ENCODE results near the gene ANK2. TPM values are rescaled to one million over a fixed set of nuclear protein-coding genes. Genes with fewer than 3 reads are reported as not detected.

ANK2 gene
- total and polyA plus RNA-seq, 2 experiments from 2014 or later, result 7.7 to 40.4 TPM

GRCh38 chr4:113404841-113405240, 355.4 kb downstream of the ANK2 start:
- no peak for TF ChIP-seq ZNF114 (CRISPR knock-in tag; IDR thresholded peaks at IDR 0.05)
- no peak for TF ChIP-seq POLR2AphosphoS5 (IDR thresholded peaks at IDR 0.05; ENCODE audit: low read depth)
- no peak for TF ChIP-seq STAT1 (IDR thresholded peaks at IDR 0.05; ENCODE audit: unreplicated experiment)
- TF ChIP-seq ETS1 (IDR thresholded peaks at IDR 0.05), result no peak
- no peaks in the 10 kb centered on the region for H3K27me3 Mint-ChIP-seq (ENCODE audit: insufficient read depth, low read depth, poor library complexity)
- no peaks in the 10 kb centered on the region; the same call in 2 of the 3 replicates for H3K36me3 Mint-ChIP-seq (ENCODE audit: low read depth)

GRCh38 chr4:113405874-113406722, 356.6 kb downstream of the ANK2 start:
- no peak for DNase-seq (ENCODE audit: low spot score)
- no peak overlapping the region for H3K27ac Mint-ChIP-seq
- Histone ChIP-seq H2AFZ (no peak overlapping the region), H3K4me3 (no peak overlapping the region), H3K4me1 (ENCODE audit: insufficient read depth) (no peaks in the 10 kb centered on the region), H3K79me2 (replicated peaks; ENCODE audit: insufficient read depth) (no peaks in the 10 kb centered on the region), H3K36me3 (ENCODE audit: insufficient read depth) (no peaks in the 10 kb centered on the region), H3K27ac (ENCODE audit: low read depth) (no peak overlapping the region), H3K9me2 (ENCODE audit: insufficient read depth) (peaks cover 12% of the 10 kb centered on the region; the same call in 1 of the 2 replicates), H3F3A (replicated peaks; ENCODE audit: low read depth) (no peaks in the 10 kb centered on the region), H4K20me1 (replicated peaks; ENCODE audit: insufficient read depth) (no peaks in the 10 kb centered on the region), H3K27me3 (ENCODE audit: insufficient read depth) (no peaks in the 10 kb centered on the region), H3K4me2 (no peak overlapping the region)
- peaks cover 12% of the 10 kb centered on the region for H3K4me1 Mint-ChIP-seq
- H3K4me3 Mint-ChIP-seq, result no peak overlapping the region
- ATAC-seq, result no peak
- H3K36me3 Mint-ChIP-seq (ENCODE audit: low read depth), result no peaks in the 10 kb centered on the region; the same call in 2 of the 3 replicates
- no peaks in the 10 kb centered on the region for H3K27me3 Mint-ChIP-seq (ENCODE audit: insufficient read depth, low read depth, poor library complexity)
- H3K9me3 Mint-ChIP-seq, result no peaks in the 10 kb centered on the region; the same call in 2 of the 3 replicates
- no peak for TF ChIP-seq JUNB (IDR thresholded peaks at IDR 0.05; ENCODE audit: unreplicated experiment)
- no peak for TF ChIP-seq POLR2AphosphoS5 (IDR thresholded peaks at IDR 0.05; ENCODE audit: low read depth)
- no peak for TF ChIP-seq ZNF462 (CRISPR knock-in tag; IDR thresholded peaks at IDR 0.05)
- TF ChIP-seq ETS1 (IDR thresholded peaks at IDR 0.05), result no peak
- TF ChIP-seq NANOG (IDR thresholded peaks at IDR 0.05; ENCODE audit: borderline replicate concordance), result no peak
- TF ChIP-seq EZH2 (IDR thresholded peaks at IDR 0.05; ENCODE audit: low read depth, unreplicated experiment), result no peak

More at GRCh38 chr4:113404841-113405240, 355.4 kb downstream of the ANK2 start:
- ATAC-seq (no peak), DNase-seq (ENCODE audit: low spot score) (no peak)
- Mint-ChIP-seq H3K4me3 (no peak overlapping the region), H3K27ac (no peak overlapping the region), H3K4me1 (peaks cover 12% of the 10 kb centered on the region), H3K9me3 (no peaks in the 10 kb centered on the region; the same call in 2 of the 3 replicates)
- Histone ChIP-seq H3K36me3 (ENCODE audit: insufficient read depth) (no peaks in the 10 kb centered on the region), H3K79me2 (replicated peaks; ENCODE audit: insufficient read depth) (no peaks in the 10 kb centered on the region), H3K4me1 (ENCODE audit: insufficient read depth) (no peaks in the 10 kb centered on the region), H4K20me1 (replicated peaks; ENCODE audit: insufficient read depth) (no peaks in the 10 kb centered on the region), H3K27me3 (ENCODE audit: insufficient read depth) (no peaks in the 10 kb centered on the region), H3K4me3 (no peak overlapping the region), H2AFZ (0 out of 2 replicates have a peak overlapping the region, but pooled peaks have one; percentile 30), H3K4me2 (no peak overlapping the region), H3F3A (replicated peaks; ENCODE audit: low read depth) (no peaks in the 10 kb centered on the region), H3K27ac (ENCODE audit: low read depth) (no peak overlapping the region), H3K9me2 (ENCODE audit: insufficient read depth) (peaks cover 12% of the 10 kb centered on the region; the same call in 1 of the 2 replicates)
